ENCODE measurements around the gene NUP42.

NUP42 gene

DNA sequence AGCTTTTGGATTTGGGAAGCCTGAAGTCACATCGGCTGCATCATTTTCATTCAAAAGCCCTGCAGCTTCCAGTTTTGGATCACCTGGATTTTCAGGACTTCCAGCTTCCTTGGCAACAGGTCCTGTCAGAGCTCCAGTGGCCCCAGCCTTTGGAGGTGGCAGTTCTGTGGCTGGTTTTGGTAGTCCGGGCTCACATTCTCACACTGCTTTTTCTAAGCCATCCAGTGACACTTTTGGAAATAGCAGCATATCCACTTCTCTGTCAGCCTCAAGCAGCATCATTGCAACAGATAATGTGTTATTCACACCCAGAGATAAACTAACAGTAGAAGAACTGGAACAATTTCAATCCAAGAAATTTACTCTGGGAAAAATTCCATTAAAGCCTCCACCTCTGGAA is 18.5 kb downstream of the NUP42 start:
- Histone ChIP-seq H3K36me3 (replicated peaks in 1 of 2; ENCODE audit: control insufficient read depth in 2 of 2, insufficient read depth in 2 of 2, low read length in 2 of 2) (peaks cover 15 to 85% of the 10 kb centered on the region in 2 donors), H3K18ac (ENCODE audit: low read length) (no peak overlapping the region), H3K27me3 (ENCODE audit: control insufficient read depth in 3 of 3, insufficient read depth in 3 of 3, low read depth in 1 of 3, low read length in 3 of 3) (no peaks in the 10 kb centered on the region)

DNA sequence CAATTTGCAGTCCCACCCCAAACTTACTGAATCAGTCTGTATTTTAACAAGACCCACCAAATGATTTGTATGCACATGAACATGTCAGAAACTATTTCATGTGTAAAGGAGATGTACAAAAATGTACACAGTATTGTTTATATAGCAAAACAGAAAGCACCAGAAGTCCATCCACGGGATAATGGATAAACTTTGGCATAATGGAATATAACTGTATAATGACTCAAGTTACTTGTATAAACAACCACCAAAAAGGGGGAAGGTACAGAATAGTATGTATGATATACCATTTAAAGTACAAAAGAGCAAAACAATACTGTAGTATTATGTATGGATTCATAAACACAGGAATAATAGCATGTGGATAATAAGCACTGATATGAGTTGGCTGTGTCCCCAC is 22.4 kb downstream of the NUP42 start:
- Histone ChIP-seq H3K23ac (ENCODE audit: low read depth, low read length, poor library complexity) (no peak overlapping the region), H3K4me1 (ENCODE audit: control insufficient read depth in 2 of 2, insufficient read depth in 1 of 2, low read depth in 1 of 2, low read length in 2 of 2) (no peaks in the 10 kb centered on the region), H2BK5ac (ENCODE audit: low read length) (no peak overlapping the region), H3K9me3 (replicated peaks in 1 of 2; ENCODE audit: control insufficient read depth in 2 of 2, insufficient read depth in 1 of 2, low read depth in 1 of 2, low read length in 2 of 2) (no peaks in the 10 kb centered on the region), H3K14ac (ENCODE audit: low read length) (no peak overlapping the region), H3K27me3 (ENCODE audit: control insufficient read depth in 3 of 3, insufficient read depth in 3 of 3, low read depth in 1 of 3, low read length in 3 of 3) (no peaks in the 10 kb centered on the region), H3K4ac (ENCODE audit: low read length) (no peak overlapping the region), H3K18ac (ENCODE audit: low read length) (no peak overlapping the region), H2BK15ac (ENCODE audit: low read length) (no peak overlapping the region), H3K79me1 (ENCODE audit: low read depth, low read length) (no peaks in the 10 kb centered on the region), H4K8ac (ENCODE audit: low read depth, low read length) (no peak overlapping the region), H4K91ac (ENCODE audit: low read depth, low read length, poor library complexity) (no peak overlapping the region), H3K4me3 (ENCODE audit: low read length in 2 of 2) (no peak overlapping the region), H2BK12ac (ENCODE audit: low read length) (no peak overlapping the region), H2AK5ac (ENCODE audit: low read depth, low read length) (no peak overlapping the region), H3K27ac (replicated peaks; ENCODE audit: low read length) (no peak overlapping the region), H3K9ac (ENCODE audit: low read depth, low read length, poor library complexity) (no peak overlapping the region), H3K4me2 (ENCODE audit: insufficient read depth, low read length, poor library complexity, severe bottlenecking) (no peak overlapping the region), H2AFZ (ENCODE audit: low read length) (no peak overlapping the region), H2BK120ac (ENCODE audit: low read depth, low read length) (no peak overlapping the region), H3K36me3 (replicated peaks in 1 of 2; ENCODE audit: control insufficient read depth in 2 of 2, insufficient read depth in 2 of 2, low read length in 2 of 2) (peaks cover 10 to 53% of the 10 kb centered on the region in 2 donors)
- DNase-seq (ENCODE audit: low spot score), result no peak
- no CpG with 5 or more reads among the region's 1 CpG for WGBS, 2 donors (ENCODE audit: extremely low coverage in 2 of 2, insufficient read length in 2 of 2, insufficient replicate concordance in 1 of 2)

More for the DNA sequence above, 18.5 kb downstream of the NUP42 start:
- no peak overlapping the region for H3K4me2 ChIP-seq (ENCODE audit: insufficient read depth, low read length, poor library complexity, severe bottlenecking)
- H3K9ac ChIP-seq (ENCODE audit: low read depth, low read length, poor library complexity), result no peak overlapping the region
- no peak overlapping the region for H2BK15ac ChIP-seq (ENCODE audit: low read length)
- H4K91ac ChIP-seq (ENCODE audit: low read depth, low read length, poor library complexity), result no peak overlapping the region
- H3K4ac ChIP-seq (ENCODE audit: low read length), result no peak overlapping the region
- no peak overlapping the region for H3K4me3 ChIP-seq (ENCODE audit: low read length in 2 of 2)
- no CpG with 5 or more reads among the region's 2 CpGs for WGBS, 2 donors (ENCODE audit: extremely low coverage in 2 of 2, insufficient read length in 2 of 2, insufficient replicate concordance in 1 of 2)
- H2AK5ac ChIP-seq (ENCODE audit: low read depth, low read length), result no peak overlapping the region
- no peak overlapping the region for H3K27ac ChIP-seq (replicated peaks; ENCODE audit: low read length)
- peaks cover 0 to 7% of the 10 kb centered on the region in 2 donors for H3K4me1 ChIP-seq (ENCODE audit: control insufficient read depth in 2 of 2, insufficient read depth in 1 of 2, low read depth in 1 of 2, low read length in 2 of 2)
- no peaks in the 10 kb centered on the region for H3K9me3 ChIP-seq (replicated peaks in 1 of 2; ENCODE audit: control insufficient read depth in 2 of 2, insufficient read depth in 1 of 2, low read depth in 1 of 2, low read length in 2 of 2)
- H3K79me1 ChIP-seq (ENCODE audit: low read depth, low read length), result no peaks in the 10 kb centered on the region
- no peak overlapping the region for H3K14ac ChIP-seq (ENCODE audit: low read length)
- no peak overlapping the region for H2BK120ac ChIP-seq (ENCODE audit: low read depth, low read length)
- no peak overlapping the region for H4K8ac ChIP-seq (ENCODE audit: low read depth, low read length)
- H2AFZ ChIP-seq (ENCODE audit: low read length), result no peak overlapping the region
- H2BK5ac ChIP-seq (ENCODE audit: low read length), result no peak overlapping the region
- no peak for DNase-seq (ENCODE audit: low spot score)
- no peak overlapping the region for H2BK12ac ChIP-seq (ENCODE audit: low read length)
- H3K23ac ChIP-seq (ENCODE audit: low read depth, low read length, poor library complexity), result no peak overlapping the region

DNA sequence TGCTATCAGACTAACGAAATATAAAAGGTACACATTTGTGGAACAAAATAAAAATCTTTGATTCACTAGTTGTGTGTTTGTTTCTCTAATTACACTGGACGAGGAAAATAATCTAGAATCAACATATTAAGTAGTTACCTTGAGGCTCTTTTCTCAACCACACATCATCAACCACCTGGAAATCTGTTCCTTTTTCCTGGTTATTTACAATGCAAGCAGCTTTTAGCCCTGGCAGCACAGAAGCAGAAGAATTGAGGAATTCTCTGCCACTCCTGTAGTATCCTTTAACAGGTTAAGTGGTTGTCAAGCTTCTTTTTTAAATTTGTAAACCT is 23.7 kb downstream of the NUP42 start:
- no peak overlapping the region for H3K4me3 ChIP-seq (ENCODE audit: low read length in 2 of 2)
- H3K9me3 ChIP-seq (replicated peaks in 1 of 2; ENCODE audit: control insufficient read depth in 2 of 2, insufficient read depth in 1 of 2, low read depth in 1 of 2, low read length in 2 of 2), result no peaks in the 10 kb centered on the region
- peaks cover 3 to 40% of the 10 kb centered on the region in 2 donors for H3K36me3 ChIP-seq (replicated peaks in 1 of 2; ENCODE audit: control insufficient read depth in 2 of 2, insufficient read depth in 2 of 2, low read length in 2 of 2)
- H3K27me3 ChIP-seq (ENCODE audit: control insufficient read depth in 3 of 3, insufficient read depth in 3 of 3, low read depth in 1 of 3, low read length in 3 of 3), result no peaks in the 10 kb centered on the region
- H4K8ac ChIP-seq (ENCODE audit: low read depth, low read length), result no peak overlapping the region
- no CpG with 5 or more reads among the region's 2 CpGs for WGBS, 2 donors (ENCODE audit: extremely low coverage in 2 of 2, insufficient read length in 2 of 2, insufficient replicate concordance in 1 of 2)
- no peak overlapping the region for H3K23ac ChIP-seq (ENCODE audit: low read depth, low read length, poor library complexity)
- H3K79me1 ChIP-seq (ENCODE audit: low read depth, low read length), result no peaks in the 10 kb centered on the region
- H4K91ac ChIP-seq (ENCODE audit: low read depth, low read length, poor library complexity), result no peak overlapping the region
- no peaks in the 10 kb centered on the region for H3K4me1 ChIP-seq (ENCODE audit: control insufficient read depth in 2 of 2, insufficient read depth in 1 of 2, low read depth in 1 of 2, low read length in 2 of 2)
- DNase-seq (ENCODE audit: low spot score), result no peak
- no peak overlapping the region for H2AK5ac ChIP-seq (ENCODE audit: low read depth, low read length)
- no peak overlapping the region for H3K9ac ChIP-seq (ENCODE audit: low read depth, low read length, poor library complexity)
- H2BK5ac ChIP-seq (ENCODE audit: low read length), result no peak overlapping the region
- H3K27ac ChIP-seq (replicated peaks; ENCODE audit: low read length), result no peak overlapping the region
- H2BK15ac ChIP-seq (ENCODE audit: low read length), result no peak overlapping the region
- no peak overlapping the region for H3K4me2 ChIP-seq (ENCODE audit: insufficient read depth, low read length, poor library complexity, severe bottlenecking)
- no peak overlapping the region for H2BK120ac ChIP-seq (ENCODE audit: low read depth, low read length)
- H2BK12ac ChIP-seq (ENCODE audit: low read length), result no peak overlapping the region
- H2AFZ ChIP-seq (ENCODE audit: low read length), result no peak overlapping the region
- no peak overlapping the region for H3K4ac ChIP-seq (ENCODE audit: low read length)
- H3K18ac ChIP-seq (ENCODE audit: low read length), result no peak overlapping the region
- no peak overlapping the region for H3K14ac ChIP-seq (ENCODE audit: low read length)

DNA sequence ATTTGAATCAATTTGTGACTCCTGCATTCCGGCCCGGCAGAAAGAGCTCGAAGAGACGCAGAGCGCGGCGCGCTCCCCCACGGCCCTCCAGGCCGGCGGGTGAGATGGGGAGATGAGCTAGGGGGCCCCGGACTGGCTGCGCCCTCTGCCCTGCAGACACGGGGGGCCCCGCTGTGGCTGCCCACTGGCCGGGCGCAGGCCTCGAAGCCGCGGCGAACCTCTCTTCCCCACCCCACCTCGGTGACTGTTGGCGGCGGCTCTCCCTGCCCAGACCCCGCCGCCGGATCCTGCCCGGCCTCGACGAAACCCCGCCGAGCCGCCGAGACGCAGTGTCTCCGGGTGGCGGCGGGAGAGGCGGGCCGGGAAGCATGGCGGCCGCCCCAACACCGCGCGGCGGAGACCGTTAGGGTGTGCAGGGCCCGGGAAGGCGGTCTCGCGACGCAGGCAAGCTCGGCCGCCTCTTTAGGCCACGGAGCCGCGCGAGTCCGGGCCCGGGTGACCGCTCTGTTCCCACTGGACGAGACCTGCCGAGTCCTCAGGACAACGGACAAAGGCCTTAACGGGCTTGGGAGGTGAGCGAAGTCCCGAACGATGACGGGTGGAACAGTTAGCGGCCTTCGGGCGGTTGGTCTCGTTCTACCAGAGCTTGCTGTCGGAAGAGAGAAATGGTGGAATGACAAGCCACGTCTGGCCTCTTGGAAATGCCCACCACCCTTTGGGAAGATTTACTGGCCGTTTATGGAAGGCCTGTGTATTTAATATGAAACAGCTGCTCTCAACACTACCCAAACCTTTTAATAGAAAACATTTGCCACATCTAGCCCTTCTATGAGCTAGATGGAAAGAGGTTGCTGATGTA is 24.3 kb downstream of the NUP42 start:
- Histone ChIP-seq H3K4me3 (ENCODE audit: low read length in 2 of 2) (no peak overlapping the region), H3K9me3 (replicated peaks in 1 of 2; ENCODE audit: control insufficient read depth in 2 of 2, insufficient read depth in 1 of 2, low read depth in 1 of 2, low read length in 2 of 2) (no peaks in the 10 kb centered on the region), H3K27ac (replicated peaks; ENCODE audit: low read length) (no peak overlapping the region), H3K27me3 (ENCODE audit: control insufficient read depth in 3 of 3, insufficient read depth in 3 of 3, low read depth in 1 of 3, low read length in 3 of 3) (no peaks in the 10 kb centered on the region), H2AFZ (ENCODE audit: low read length) (no peak overlapping the region), H3K79me1 (ENCODE audit: low read depth, low read length) (no peaks in the 10 kb centered on the region), H3K18ac (ENCODE audit: low read length) (no peak overlapping the region), H2AK5ac (ENCODE audit: low read depth, low read length) (no peak overlapping the region), H3K4me2 (ENCODE audit: insufficient read depth, low read length, poor library complexity, severe bottlenecking) (no peak overlapping the region), H3K14ac (ENCODE audit: low read length) (no peak overlapping the region), H4K8ac (ENCODE audit: low read depth, low read length) (no peak overlapping the region), H3K4me1 (ENCODE audit: control insufficient read depth in 2 of 2, insufficient read depth in 1 of 2, low read depth in 1 of 2, low read length in 2 of 2) (no peaks in the 10 kb centered on the region), H2BK15ac (ENCODE audit: low read length) (no peak overlapping the region), H3K23ac (ENCODE audit: low read depth, low read length, poor library complexity) (no peak overlapping the region), H3K4ac (ENCODE audit: low read length) (no peak overlapping the region), H2BK12ac (ENCODE audit: low read length) (no peak overlapping the region), H2BK120ac (ENCODE audit: low read depth, low read length) (no peak overlapping the region), H2BK5ac (ENCODE audit: low read length) (no peak overlapping the region), H3K9ac (ENCODE audit: low read depth, low read length, poor library complexity) (no peak overlapping the region), H3K36me3 (replicated peaks in 1 of 2; ENCODE audit: control insufficient read depth in 2 of 2, insufficient read depth in 2 of 2, low read length in 2 of 2) (peaks cover 1 to 34% of the 10 kb centered on the region in 2 donors), H4K91ac (ENCODE audit: low read depth, low read length, poor library complexity) (no peak overlapping the region)
- WGBS, 2 donors (ENCODE audit: extremely low coverage in 2 of 2, insufficient read length in 2 of 2, insufficient replicate concordance in 1 of 2), result no CpG with 5 or more reads among the region's 76 CpGs
- no peak for DNase-seq (ENCODE audit: low spot score)

Data from neuronal stem cell (in vitro differentiated cells).